ENCODE measurements around the gene ABCC1. TPM values are rescaled to one million over a fixed set of nuclear protein-coding genes. Genes with fewer than 3 reads are reported as not detected.

The ABCC1 gene
- total RNA-seq, 1 experiment from 2014 or later: 35.2 TPM

DNA sequence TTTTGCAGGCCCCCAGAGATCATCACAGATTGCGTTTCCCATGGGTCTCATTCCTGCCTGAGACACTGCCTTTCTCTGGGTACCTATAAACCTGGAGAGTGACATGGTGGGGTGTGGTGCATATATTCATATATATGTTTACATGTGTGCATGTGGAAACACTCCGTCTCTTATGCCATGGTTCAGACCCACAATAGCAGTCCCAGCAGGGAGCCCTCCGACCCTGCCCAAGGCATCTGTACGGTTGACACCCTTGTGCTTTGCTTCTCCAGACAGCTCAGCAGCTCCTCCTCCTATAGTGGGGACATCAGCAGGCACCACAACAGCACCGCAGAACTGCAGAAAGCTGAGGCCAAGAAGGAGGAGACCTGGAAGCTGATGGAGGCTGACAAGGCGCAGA lies 157.1 kb downstream of the ABCC1 start:
- DNase-seq (ENCODE audit: low spot score): no peak

DNA sequence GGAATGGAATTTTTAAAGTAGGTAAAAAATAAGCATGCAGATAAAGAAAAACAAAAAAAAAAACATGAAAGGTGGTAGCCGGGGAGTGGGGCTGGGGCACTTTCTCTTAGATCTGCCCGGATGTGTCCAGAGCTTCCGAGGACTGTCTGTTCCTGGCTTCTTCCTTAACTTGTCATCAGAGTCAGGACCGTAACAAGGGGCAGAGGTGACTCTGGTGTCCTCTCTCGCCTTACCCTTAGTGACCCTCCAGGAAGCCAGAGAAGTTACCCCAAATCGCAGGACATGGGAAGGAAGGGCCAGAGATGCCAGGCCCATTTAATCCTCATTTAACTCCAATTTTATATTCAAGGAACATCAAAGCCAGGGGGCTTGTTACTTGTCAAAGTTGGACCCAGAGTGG lies 158.4 kb downstream of the ABCC1 start:
- DNase-seq (ENCODE audit: low spot score): no peak

DNA sequence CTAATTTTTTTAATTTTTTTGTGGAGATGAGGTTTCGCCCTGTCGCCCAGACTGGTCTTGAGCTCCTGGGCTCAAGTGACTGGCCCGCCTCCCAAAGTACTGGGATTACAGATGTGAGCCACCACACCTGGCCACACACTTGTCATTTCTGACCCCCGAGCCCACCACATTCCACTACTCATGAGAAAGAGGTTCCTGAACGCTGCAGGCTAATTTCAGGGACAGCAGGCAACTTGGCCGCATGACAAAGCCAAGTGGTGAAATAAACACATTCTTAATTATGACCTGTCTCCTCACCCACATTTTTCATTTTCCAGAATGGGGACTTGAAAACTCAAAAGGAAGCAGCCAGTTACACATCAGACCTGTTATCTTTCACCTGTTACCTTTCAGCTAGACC lies 159.3 kb downstream of the ABCC1 start:
- DNase-seq (ENCODE audit: low spot score): no peak

DNA sequence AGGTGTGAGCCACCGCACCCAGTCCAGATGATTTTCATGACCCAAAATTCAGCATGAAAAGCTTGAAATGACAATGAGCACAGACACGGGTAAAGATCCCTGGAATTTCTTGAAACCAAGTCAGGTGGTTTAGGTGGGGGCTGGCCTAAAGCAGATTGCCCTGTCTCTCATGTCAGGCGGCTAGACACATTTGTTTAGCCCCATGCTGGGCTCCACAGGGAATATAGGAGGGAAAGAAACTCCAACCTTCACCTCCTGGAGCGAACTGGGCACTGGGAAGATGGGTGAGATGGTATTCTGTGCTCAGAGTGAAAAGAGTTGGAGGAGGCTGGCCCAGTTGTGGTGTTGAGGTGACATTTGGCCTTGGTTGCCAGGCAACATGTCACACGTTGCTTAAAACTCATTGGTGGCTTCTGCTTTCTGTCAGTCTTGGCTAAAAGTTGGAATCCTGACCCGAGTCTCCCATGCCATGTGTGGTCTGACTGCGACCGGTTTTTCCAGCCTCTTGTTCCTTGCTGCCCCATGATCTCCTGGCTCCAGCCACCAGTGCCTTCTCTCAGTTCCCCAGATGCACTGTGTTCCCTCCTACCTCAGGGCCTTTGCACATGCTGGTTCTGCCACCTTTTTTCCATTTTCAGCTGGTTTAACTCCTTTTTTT lies 160.2 kb downstream of the ABCC1 start:
- DNase-seq (ENCODE audit: low spot score): peak; percentile 3

DNA sequence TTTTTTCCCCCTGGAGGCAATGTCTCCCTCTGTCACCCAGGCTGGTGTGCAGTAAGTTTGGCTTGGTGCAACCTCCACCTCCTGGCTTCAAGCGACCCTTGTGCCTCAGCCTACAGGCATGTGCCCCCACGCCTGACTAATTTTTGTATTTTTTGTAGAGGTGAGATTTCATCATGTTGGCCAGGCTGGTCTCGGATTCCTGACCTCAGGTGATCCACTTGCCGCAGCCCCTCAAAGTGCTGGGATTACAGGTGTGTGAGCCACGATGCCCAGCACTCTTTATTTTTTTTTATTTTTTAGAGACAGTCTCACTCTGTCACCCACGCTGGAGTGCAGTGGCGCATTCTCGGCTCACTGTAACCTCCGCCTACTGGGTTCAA lies 160.7 kb downstream of the ABCC1 start:
- no peak for DNase-seq (ENCODE audit: low spot score)

DNA sequence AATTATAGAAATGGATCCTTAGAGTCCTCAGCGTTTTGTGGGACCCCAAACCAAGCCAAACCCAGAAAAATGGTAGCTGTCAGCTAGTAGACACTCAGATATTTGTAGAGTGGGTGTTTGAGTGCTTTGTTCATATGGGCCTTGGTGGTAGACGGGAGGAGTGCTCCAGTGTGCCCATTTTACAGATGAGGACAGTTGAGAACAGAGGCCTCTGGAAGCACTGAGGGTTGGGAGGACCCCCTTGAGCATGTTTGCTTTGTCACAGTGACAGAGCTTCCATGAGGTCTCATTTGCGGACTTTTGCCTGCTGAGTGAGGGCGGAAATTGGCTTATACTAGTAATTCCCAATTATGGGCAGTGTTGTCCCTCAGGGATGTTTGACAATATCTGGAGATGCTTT lies 162.2 kb downstream of the ABCC1 start:
- DNase-seq (ENCODE audit: low spot score): no peak

DNA sequence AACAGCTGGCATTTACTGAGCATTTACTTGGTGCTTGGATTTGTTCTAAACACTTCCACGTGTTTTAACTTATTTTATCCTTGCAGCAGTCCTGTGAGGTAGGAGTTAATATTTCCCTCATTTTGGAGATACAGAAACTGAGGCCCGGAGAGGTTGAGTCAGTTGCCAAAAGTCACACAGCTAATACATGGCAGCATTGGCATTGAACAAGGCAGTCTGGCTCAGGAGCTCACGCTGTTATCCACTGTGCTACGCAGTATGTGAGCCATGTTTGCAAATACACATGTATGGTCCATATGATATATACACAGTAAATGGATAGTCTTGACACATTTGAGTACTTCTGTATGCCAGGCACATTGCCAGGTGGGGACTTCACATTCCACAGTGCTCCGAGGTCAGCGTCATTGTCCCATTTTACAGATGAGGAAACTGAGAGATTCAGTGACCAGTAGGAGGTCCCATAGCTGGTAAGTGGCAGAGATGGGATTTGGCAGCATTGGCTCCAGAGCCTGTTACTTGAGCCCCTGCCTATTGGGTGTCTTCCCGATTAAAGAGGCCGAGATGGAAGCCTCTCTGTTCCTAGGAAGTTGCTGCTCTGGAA lies 163.1 kb downstream of the ABCC1 start:
- no peak for DNase-seq (ENCODE audit: low spot score)

DNA sequence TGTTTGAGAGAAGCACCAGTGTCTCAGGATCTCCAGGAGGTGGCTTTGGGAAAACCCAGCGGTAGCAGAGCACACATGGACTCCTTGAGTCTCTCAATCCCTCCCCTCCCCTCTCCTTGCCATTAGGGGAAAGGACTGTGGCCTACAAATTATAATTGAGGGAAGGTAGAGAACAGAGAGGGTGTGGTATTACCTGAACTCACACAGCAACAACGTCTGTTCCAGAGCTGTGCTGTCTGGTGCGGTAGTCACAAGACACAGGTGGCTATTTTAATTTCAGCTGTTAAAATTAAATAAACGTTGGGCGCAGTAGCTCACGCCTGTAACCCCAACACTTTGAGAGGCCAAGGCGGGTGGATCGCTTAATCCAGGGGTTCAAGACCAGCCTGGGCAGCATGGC lies 163.7 kb downstream of the ABCC1 start:
- DNase-seq (ENCODE audit: low spot score): no peak

DNA sequence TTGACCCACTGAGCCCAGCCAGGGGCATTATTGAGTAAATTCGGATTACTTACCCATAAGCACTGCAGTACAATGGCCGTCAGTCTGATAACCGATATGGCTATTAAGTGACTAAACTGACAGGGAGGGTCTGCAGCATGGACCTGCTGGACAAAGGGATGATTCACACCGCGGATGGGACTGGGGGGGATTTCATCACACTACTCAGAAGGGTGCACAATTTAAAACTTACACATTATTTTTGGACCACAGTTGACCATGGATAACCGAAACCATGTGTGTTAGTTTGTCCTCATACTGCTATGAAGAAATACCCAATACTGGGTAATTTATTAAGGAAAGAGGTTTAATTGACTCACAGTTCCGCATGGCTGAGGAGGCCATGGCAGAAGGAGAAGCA lies 167.4 kb downstream of the ABCC1 start:
- DNase-seq (ENCODE audit: low spot score): no peak

DNA sequence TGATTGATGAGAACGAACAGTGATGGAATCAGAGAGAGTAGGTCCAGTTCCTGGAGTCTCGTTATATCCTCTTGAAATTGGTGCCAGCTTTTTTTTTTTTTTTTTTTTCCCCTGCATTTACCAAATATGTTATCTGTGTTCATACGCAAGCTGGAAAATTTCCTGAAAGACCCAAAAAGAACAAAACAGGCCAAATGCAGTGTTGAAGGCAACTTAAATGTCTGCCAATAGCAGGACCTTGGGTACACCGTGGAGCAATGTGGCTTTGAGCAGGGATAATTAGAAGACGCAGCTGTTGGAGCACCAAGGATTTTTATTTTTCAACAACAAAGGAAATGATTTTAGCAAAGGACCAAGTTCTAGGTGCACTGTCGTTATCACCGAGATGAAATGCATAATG lies 168.9 kb downstream of the ABCC1 start:
- DNase-seq (ENCODE audit: low spot score): no peak

DNA sequence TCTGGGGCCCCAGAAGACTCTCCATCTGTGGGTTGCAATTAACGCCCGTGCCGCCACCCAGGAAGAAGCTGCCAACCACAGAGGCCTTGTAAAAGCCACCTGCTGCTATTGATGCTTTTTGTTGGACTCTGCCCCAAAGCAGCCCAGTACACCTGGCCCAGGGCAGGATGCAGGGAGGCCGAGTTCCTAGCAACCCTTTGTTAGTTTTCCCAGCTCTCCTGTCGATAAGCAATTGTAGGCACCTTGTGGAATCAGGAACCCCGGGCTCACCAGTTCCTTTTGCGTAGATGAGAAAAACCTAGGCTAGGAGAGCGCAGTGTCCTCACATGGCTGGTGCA lies 170.6 kb downstream of the ABCC1 start:
- DNase-seq (ENCODE audit: low spot score): peak; percentile 85

DNA sequence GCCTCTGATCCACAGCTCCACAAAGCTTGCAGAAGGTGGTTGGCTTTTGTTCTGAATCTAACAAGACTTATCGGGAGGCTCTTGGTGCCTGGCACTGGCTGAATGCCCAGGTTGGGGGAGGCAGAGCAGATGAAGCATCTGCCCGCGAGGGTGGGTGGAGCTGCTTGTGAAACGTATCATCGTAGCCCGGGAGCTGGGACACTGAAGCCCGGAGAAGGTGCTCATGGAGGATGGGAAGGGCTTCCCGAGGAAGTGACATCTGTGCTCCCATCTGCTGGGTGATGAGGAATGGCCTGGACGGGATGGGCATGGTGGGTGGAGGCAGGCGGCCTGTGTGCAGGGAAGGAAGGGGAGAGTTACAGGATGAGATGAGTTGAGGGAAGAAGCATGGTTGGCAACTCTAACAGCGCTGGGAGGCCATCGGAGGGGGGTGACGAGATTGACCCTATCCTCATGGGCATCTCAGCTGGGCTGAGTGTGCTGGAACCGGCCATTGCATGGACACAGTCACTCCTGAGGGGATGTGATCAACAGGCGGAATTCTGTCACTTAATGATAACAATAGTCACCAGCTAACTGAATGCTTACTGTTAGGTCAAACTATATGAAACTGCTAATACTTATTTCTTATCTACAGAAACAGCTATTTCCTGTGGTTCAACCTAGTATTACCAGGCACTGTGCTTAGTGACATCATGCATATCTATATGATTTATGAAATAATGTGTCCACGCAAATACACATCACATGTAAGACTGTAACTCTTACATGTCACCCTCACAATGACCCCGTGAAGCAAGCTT lies 171.2 kb downstream of the ABCC1 start:
- peak; percentile 82 for DNase-seq (ENCODE audit: low spot score)

DNA sequence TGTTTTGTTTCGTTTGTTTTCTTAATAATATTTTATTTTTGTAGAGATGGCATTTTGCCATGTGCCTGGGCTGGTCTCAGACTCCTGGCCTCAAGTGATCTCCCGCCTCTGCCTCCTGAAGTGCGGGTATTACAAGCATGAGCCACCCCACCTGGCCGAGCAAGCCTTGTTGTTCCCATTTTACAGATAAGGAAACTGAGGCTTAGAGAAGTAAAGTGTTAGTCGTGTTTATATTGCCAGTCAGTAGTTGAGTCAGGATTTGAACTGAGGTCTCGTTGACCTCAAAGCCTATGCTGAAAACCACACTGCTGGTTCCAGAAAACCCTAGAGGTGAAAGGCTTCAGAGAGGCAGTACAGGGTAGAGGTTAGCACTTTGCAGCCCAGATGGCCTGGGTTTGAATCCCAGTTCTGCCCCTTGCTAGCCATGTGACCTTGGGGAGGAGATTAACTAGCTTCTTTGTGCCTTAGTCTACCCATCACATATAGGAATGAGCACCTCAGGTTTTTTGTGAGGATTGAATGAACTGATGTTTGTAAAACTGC lies 171.8 kb downstream of the ABCC1 start:
- no peak for DNase-seq (ENCODE audit: low spot score)

DNA sequence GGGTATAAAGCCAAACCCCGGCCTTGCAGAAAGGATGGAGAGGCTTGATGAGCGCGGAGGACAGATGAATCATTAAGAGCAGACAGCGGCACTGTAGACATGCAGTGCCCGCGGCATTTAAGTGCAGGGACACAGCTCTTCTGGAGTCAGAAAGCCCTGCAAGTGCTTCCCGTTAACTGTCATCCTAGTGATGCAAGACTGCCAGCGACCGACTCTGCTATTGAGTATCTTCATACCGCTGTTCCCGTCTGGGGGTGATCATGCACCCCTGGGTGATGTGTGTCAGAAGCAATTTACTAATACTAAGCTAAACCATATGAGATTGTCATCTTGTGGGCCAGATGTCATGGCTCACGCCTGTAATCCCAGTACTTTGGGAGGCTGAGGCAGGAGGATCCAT lies 172.8 kb downstream of the ABCC1 start:
- DNase-seq (ENCODE audit: low spot score): no peak

DNA sequence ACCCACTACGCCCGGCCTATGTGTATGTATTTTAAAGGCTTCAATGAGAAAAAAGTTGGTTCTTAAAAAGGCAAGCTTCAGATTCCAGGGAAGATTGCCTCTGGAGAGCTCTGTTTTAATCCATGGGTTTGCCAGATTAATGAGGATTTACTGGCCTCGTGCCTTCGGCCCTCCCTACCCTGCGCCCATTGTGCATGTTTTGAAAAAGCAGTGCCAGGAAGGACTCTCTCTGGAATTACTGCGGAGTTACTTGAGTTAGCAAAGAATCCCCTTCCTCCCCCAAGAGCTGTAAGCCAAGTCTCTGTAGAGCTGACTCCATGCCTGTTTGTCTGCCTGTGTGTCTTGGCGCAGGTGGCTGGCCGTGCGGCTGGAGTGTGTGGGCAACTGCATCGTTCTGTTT lies 175.0 kb downstream of the ABCC1 start:
- no peak for DNase-seq (ENCODE audit: low spot score)

DNA sequence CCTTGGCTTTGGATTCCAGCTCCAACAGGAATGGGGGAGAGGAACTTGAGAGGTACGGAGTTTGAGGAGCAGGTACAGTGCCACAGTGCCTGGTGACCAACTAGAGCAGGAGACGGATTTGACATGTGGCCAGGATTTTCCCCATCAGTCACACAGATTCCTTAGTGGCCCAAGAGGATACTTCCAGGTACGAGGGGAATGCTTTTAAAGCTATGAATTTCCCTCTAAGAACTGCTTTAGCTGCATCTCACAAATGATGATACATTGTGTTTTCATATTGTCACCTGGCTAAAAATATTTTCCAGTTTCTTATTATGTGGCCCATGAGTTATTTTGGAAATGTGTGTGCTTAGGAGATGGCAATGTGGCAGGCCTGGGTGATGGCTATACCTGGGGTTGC lies 175.6 kb downstream of the ABCC1 start:
- no peak for DNase-seq (ENCODE audit: low spot score)

DNA sequence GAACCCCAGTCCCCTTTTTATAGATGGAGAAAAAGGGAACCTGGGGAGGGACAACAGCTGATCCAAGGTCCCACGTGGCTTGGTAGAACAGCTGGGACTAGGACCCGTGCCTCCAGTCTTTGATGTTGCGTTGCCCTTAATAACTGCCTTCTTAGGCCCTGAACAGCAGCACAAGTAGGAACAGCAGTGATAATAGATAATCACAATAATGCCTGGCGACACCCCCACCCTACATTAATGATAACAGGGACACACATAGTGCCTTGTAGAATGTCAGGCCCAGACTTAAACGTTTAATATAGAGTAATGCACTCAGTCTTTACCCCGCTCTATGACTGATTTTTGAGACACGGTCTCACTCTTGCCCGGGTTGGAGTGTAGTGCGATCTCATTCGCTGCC lies 177.5 kb downstream of the ABCC1 start:
- DNase-seq (ENCODE audit: low spot score): no peak

DNA sequence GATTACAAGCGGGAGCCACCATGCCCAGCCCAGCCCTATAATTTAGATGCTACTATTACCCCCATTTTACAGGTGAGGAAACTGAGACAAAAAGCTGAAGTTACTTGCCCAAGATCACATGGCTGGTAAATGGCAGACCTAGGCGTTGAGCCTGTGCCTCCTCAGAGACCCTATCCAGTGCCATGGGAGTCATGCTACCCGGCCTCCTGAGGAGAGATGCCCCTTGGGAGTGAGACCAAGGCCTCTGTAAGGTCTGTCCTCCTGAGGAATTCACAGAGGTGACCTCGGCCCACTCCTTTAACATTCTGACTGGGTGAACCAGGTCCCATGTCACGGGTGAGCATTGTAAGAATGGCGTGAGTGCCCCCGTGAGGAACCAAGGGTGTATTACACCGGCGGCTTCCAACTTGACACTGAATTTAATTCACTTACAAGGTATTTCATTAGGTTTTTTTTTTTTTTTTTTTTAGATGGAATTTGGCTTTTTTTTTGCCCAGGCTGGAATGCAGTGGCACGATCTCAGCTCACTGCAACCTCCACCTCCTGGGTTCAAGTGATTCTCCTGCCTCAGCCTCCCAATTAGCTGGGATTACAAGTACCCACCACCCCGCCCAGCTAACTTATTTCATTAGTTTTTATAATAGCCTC lies 178.2 kb downstream of the ABCC1 start:
- peak; percentile 84 for DNase-seq (ENCODE audit: low spot score)

DNA sequence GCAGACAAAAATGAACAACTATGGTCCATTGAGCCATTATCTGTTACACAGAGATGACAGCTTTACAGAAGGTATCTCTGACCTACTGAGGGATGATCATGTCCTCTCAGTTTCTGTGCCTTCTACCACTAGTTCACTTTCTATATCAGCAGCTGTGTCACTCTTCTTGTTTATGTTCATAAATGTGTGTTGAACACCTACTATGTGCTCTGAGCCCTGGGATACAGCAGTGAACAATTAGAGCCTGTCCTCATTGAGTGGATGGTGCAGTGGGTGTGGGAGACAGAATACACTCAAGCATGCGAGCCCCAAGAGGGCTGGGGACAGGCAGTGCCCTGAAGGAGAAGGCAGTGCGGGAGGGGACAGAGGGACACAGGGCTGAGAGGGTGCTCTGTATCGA lies 181.8 kb downstream of the ABCC1 start:
- DNase-seq (ENCODE audit: low spot score): no peak

DNA sequence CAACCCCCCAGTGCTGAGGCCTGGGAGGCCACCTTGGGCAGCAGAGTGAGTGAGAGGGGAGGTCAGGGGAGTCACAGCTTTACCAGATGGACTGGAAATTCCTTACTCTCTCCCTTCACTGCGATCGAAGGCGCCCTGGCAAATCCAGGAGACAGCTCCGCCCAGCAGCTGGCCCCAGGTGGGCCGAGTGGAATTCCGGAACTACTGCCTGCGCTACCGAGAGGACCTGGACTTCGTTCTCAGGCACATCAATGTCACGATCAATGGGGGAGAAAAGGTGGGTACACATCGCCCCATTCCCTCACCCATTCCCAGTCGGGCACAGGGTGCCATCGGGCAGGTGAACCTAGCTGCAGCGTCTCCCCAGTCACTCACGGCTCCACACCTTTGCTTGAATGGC lies 182.2 kb downstream of the ABCC1 start:
- DNase-seq (ENCODE audit: low spot score): no peak

DNA sequence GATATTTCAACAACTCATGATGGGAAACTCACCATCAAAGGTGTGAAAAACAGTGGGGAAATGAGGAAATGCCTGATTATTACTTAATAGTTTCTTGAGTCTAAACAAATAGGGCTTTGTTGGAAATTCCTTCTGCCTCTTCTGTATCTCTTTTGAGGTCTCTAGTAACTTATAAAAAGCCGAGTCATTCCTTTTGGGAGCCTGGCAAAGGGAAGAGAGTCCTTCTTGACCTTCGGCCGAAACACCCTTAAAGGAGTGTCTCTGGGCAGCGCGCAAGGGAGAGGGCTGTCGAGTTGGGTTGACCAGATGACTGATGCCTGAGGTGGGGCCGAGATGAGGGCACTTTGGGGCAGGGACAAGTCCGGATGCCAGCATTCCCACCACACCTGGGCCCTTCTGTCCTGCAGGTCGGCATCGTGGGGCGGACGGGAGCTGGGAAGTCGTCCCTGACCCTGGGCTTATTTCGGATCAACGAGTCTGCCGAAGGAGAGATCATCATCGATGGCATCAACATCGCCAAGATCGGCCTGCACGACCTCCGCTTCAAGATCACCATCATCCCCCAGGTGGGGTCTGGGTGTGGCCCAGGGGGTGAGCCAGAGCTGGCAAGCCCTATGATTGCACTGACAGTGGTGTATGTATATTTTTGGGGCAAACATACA lies 184.7 kb downstream of the ABCC1 start:
- DNase-seq (ENCODE audit: low spot score): no peak

DNA sequence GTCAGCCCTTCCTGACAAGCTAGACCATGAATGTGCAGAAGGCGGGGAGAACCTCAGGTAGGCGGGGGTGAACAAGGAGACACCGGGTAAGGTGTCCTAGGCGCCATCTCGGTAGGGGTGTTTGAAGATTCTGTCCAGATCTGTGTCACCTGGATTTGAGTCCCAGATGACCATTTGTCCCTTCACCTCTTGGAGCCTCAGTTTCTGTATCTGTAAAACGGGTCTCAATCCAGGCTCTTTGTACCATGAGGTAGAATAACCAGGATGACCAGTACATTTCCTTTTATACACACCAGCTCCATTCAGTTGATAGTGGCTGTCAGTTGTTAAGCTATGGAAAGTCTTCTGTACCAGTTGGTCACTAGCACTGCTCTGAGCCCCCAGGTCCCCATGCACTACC lies 187.2 kb downstream of the ABCC1 start:
- DNase-seq (ENCODE audit: low spot score): no peak
